PFSK-1 (cell line): Measurements from ENCODE around the gene NMNAT1.

Experiments
- FOXP2 ChIP-seq: optimal IDR thresholded peaks from 2 replicates; pipeline ENCODE3; 2011; ENCODE audit warnings: borderline replicate concordance, control low read depth, inconsistent platforms; ENCODE audit not compliant: insufficient read depth; ENCODE audit errors: extremely low read length, extremely low read depth
- POLR2AphosphoS5 ChIP-seq: IDR thresholded peaks from 2 replicates; pipeline ENCODE4 v1.6.1; 2012; ENCODE audit warnings: low read depth, mild to moderate bottlenecking, control low read depth, low read length, moderate library complexity
- SIN3A ChIP-seq: IDR thresholded peaks from 2 replicates; pipeline ENCODE4 v1.6.1; 2012; ENCODE audit warnings: mild to moderate bottlenecking, low read length, moderate library complexity, borderline replicate concordance; ENCODE audit not compliant: insufficient read depth
- TAF1 ChIP-seq: IDR thresholded peaks from 2 replicates; pipeline ENCODE4 v1.6.1; 2012; ENCODE audit warnings: low read length, control low read depth, borderline replicate concordance; ENCODE audit not compliant: insufficient read depth
- TF ChIP-seq, protein P1 (sequence below), 2 experiments: IDR thresholded peaks; 2 replicates each; pipeline versions ENCODE4 v1.6.1 to v1.8.0; 2011 to 2012; ENCODE audit warnings: low read depth in 2 of 2, low read length in 2 of 2, control low read depth in 1 of 2, inconsistent platforms in 1 of 2, mild to moderate bottlenecking in 1 of 2, moderate library complexity in 1 of 2; ENCODE audit not compliant: insufficient read depth in 1 of 2

Gene NMNAT1

DNA sequence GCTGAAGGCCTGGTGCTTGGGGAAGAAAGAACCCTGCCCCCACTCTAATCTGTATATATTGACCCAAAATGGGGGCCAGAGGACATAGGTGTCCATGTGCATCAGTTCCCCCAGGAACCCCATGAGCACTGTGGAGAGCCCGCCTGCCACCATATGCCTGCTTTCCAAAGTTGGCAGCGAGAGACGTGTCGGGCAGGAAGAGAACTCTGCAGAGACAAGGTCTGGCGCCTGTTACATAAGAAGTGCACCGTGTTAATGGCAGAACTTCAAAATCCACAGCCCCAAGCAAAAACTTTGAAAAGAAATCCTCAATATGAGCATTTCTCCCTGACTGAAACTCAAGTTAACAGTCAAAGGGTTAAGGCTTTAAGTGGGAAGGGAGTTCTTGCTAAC, 41.2 kb upstream of the NMNAT1 start:
- no peak for TF ChIP-seq TAF1
- no peak for TF ChIP-seq FOXP2
- no peak for TF ChIP-seq SIN3A

- TF ChIP-seq TAF1 (no peak), SIN3A (no peak), FOXP2 (no peak), POLR2AphosphoS5 (no peak)
- TF ChIP-seq, protein P1, sequence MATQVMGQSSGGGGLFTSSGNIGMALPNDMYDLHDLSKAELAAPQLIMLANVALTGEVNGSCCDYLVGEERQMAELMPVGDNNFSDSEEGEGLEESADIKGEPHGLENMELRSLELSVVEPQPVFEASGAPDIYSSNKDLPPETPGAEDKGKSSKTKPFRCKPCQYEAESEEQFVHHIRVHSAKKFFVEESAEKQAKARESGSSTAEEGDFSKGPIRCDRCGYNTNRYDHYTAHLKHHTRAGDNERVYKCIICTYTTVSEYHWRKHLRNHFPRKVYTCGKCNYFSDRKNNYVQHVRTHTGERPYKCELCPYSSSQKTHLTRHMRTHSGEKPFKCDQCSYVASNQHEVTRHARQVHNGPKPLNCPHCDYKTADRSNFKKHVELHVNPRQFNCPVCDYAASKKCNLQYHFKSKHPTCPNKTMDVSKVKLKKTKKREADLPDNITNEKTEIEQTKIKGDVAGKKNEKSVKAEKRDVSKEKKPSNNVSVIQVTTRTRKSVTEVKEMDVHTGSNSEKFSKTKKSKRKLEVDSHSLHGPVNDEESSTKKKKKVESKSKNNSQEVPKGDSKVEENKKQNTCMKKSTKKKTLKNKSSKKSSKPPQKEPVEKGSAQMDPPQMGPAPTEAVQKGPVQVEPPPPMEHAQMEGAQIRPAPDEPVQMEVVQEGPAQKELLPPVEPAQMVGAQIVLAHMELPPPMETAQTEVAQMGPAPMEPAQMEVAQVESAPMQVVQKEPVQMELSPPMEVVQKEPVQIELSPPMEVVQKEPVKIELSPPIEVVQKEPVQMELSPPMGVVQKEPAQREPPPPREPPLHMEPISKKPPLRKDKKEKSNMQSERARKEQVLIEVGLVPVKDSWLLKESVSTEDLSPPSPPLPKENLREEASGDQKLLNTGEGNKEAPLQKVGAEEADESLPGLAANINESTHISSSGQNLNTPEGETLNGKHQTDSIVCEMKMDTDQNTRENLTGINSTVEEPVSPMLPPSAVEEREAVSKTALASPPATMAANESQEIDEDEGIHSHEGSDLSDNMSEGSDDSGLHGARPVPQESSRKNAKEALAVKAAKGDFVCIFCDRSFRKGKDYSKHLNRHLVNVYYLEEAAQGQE (IDR thresholded peaks at IDR 0.05; ENCODE audit: insufficient read depth in 1 of 2, low read depth in 2 of 2, low read length in 2 of 2): no peak
Observed at GRCh38 chr1:9903801-9904527, 39.3 kb upstream of the NMNAT1 start.

- TF ChIP-seq, protein P1 (IDR thresholded peaks at IDR 0.05; ENCODE audit: insufficient read depth in 1 of 2, low read depth in 2 of 2, low read length in 2 of 2): no peak
- TF ChIP-seq POLR2AphosphoS5 (no peak), SIN3A (no peak), TAF1 (no peak), FOXP2 (no peak)
Observed at GRCh38 chr1:9904596-9904995, 38.7 kb upstream of the NMNAT1 start.

- no peak for TF ChIP-seq SIN3A
- no peak for TF ChIP-seq TAF1
- no peak for TF ChIP-seq POLR2AphosphoS5
- no peak for TF ChIP-seq FOXP2
- TF ChIP-seq, protein P1 (IDR thresholded peaks at IDR 0.05; ENCODE audit: insufficient read depth in 1 of 2, low read depth in 2 of 2, low read length in 2 of 2): no peak
Observed at GRCh38 chr1:9905010-9905409, 38.3 kb upstream of the NMNAT1 start.

DNA sequence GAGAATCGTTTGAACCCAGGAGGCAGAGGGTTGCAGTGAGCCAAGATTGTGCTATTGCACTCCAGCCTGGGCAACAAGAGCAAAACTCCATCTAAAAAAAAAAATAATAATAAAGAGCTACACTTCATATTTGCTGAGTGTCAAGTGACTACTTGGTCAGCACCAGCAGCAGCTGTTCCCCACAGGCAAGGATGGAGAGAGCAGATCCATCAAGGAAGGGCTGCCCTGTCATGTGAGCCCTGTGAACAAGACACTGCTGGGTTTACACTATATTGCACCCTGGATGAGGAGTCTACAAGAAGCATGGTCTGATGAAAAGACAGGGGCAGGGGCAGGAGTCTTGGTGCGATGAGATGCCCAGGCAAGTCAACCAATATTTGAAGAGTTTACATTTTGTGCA, 36.8 kb upstream of the NMNAT1 start:
- TF ChIP-seq POLR2AphosphoS5: no peak
- TF ChIP-seq, protein P1 (IDR thresholded peaks at IDR 0.05; ENCODE audit: insufficient read depth in 1 of 2, low read depth in 2 of 2, low read length in 2 of 2): no peak
- TF ChIP-seq TAF1: no peak
- no peak for TF ChIP-seq FOXP2
- no peak for TF ChIP-seq SIN3A
